Activated CD4-positive, alpha-beta memory T cell treated with anti-CD3 and anti-CD28 coated beads for 36 hours (primary cell): ENCODE results near the gene DUS2. TPM values are rescaled to one million over a fixed set of nuclear protein-coding genes. Genes with fewer than 3 reads are reported as not detected.
"Not testable (repeated sequence)": the region's sequence is repeated elsewhere in the genome, so short reads cannot be mapped to it uniquely, and the experiment has no call there.

Source experiments
- CTCF ChIA-PET: fragments of 350-600 bp; sonication (Branson Sonifier 250); formaldehyde crosslinking; loops from one replicate; lab custom pipeline; 2021; ENCODE audit warnings: antibody characterized with exemption, inconsistent platforms; lab: Charles Lee
- POLR2A ChIA-PET: fragments of 350-600 bp; sonication (Branson Sonifier 250); formaldehyde crosslinking; loops from one replicate; lab custom pipeline; 2021; ENCODE audit warnings: antibody characterized with exemption; lab: Charles Lee
- DNase-seq: peaks from one replicate; pipeline ENCODE4 v3.0.0-alpha.2; 2020
- H3K27ac Mint-ChIP-seq: one replicate; pipeline ENCODE4 v1.8.0; 2021; ENCODE audit warnings: mixed read lengths
- H3K27me3 Mint-ChIP-seq: one replicate; pipeline ENCODE4 v1.8.0; 2021; ENCODE audit warnings: mixed read lengths
- H3K36me3 Mint-ChIP-seq: one replicate; pipeline ENCODE4 v1.8.0; 2021; ENCODE audit warnings: mixed read lengths
- H3K4me1 Mint-ChIP-seq: one replicate; pipeline ENCODE4 v1.8.0; 2021; ENCODE audit warnings: low read depth, mixed read lengths
- H3K4me3 Mint-ChIP-seq: one replicate; pipeline ENCODE4 v1.8.0; 2021; ENCODE audit warnings: mild to moderate bottlenecking, mixed read lengths
- H3K9me3 Mint-ChIP-seq: one replicate; pipeline ENCODE4 v1.8.0; 2021; ENCODE audit warnings: mixed read lengths
- intact Hi-C: fragments of 100-400 bp; cut with micrococcal nuclease; formaldehyde crosslinking; loops from one replicate; pipeline ENCODE4 v1.15.1; 2023
- total RNA-seq, 2 experiments: library from RNA; stranded (reverse); gene quantifications; one replicate each; pipeline ENCODE4 v1.2.3, GENCODE V29; 2021

DUS2 gene
- total RNA-seq, 2 experiments from 2014 or later = 29.2 to 29.4 TPM

- Mint-ChIP-seq H3K36me3 (peaks cover 6% of the 10 kb centered on the region), H3K9me3 (no peaks in the 10 kb centered on the region), H3K27ac (no peak overlapping the region), H3K4me3 (no peak overlapping the region), H3K27me3 (no peaks in the 10 kb centered on the region), H3K4me1 (peaks cover 71% of the 10 kb centered on the region)
- intact Hi-C loops = no loop called here
- no peak for DNase-seq
- ChIA-PET CTCF (interaction anchor here (0.7 to 1.2 kb wide), 3 partner anchors 10 to 43 kb away, joined by 3 read pairs; no protein-coding TSS in a partner anchor), POLR2A (no interaction called here)
Observed at GRCh38 chr16:68096491-68096890, 73.4 kb downstream of the DUS2 start.

DNA sequence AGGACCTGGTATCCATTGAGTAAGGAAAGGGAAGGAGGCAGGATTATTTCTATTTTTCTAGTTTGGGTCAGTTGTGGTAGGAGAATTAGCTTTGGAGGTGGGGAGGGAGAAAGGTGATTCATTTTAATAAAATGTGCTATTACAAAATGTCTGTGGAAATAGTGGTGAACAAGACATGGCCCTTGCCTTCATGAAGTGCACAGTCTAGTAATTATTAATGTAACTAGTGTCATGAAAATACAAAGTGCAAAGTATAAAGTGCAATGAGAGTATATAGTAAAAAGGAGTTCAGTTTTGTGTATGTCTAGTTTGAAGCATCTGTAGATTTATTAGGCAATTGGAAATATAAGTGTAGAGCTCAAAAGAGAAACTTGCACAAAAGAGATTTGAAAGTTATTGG lies 74.0 kb downstream of the DUS2 start:
- no peak overlapping the region for H3K27ac Mint-ChIP-seq
- no peak overlapping the region for H3K4me3 Mint-ChIP-seq
- CTCF ChIA-PET = interaction anchor here (1.2 kb wide), 1 partner anchor 17 kb away, joined by 3 read pairs; no protein-coding TSS in a partner anchor
- no peaks in the 10 kb centered on the region for H3K9me3 Mint-ChIP-seq
- peaks cover 68% of the 10 kb centered on the region for H3K4me1 Mint-ChIP-seq
- H3K36me3 Mint-ChIP-seq = peaks cover 6% of the 10 kb centered on the region
- no peak for DNase-seq
- intact Hi-C loops = no loop called here
- H3K27me3 Mint-ChIP-seq = no peaks in the 10 kb centered on the region
- POLR2A ChIA-PET = no interaction called here

GRCh38 chr16:68097895-68098294 lies 74.8 kb downstream of the DUS2 start:
- no peak overlapping the region for H3K4me3 Mint-ChIP-seq
- H3K27me3 Mint-ChIP-seq = no peaks in the 10 kb centered on the region
- ChIA-PET POLR2A (no interaction called here), CTCF (no interaction called here)
- intact Hi-C loops = no loop called here
- peak overlapping the region; percentile 47 for H3K27ac Mint-ChIP-seq
- no peak for DNase-seq
- peaks cover 10% of the 10 kb centered on the region for H3K36me3 Mint-ChIP-seq
- no peaks in the 10 kb centered on the region for H3K9me3 Mint-ChIP-seq
- H3K4me1 Mint-ChIP-seq = peaks cover 70% of the 10 kb centered on the region

GRCh38 chr16:68100488-68100887 lies 77.4 kb downstream of the DUS2 start:
- Mint-ChIP-seq H3K4me1 (peaks cover 72% of the 10 kb centered on the region), H3K27ac (no peak overlapping the region), H3K9me3 (peaks cover 8% of the 10 kb centered on the region), H3K4me3 (no peak overlapping the region), H3K36me3 (peaks cover 20% of the 10 kb centered on the region), H3K27me3 (no peaks in the 10 kb centered on the region)
- intact Hi-C loops = loop anchor here (5.0 kb wide), 1 partner anchor 37 kb away; no protein-coding TSS in a partner anchor
- POLR2A ChIA-PET = no interaction called here
- CTCF ChIA-PET = no interaction called here
- no peak for DNase-seq

- Mint-ChIP-seq H3K27me3 (no peaks in the 10 kb centered on the region), H3K27ac (no peak overlapping the region), H3K4me1 (peaks cover 75% of the 10 kb centered on the region), H3K36me3 (peaks cover 30% of the 10 kb centered on the region), H3K9me3 (peaks cover 31% of the 10 kb centered on the region), H3K4me3 (no peak overlapping the region)
- intact Hi-C loops = no loop called here
- ChIA-PET CTCF (no interaction called here), POLR2A (no interaction called here)
- DNase-seq = no peak
Observed at GRCh38 chr16:68105611-68106010, 82.5 kb downstream of the DUS2 start.

- DNase-seq, H3K4me3 Mint-ChIP-seq, intact Hi-C loops, H3K27ac Mint-ChIP-seq, POLR2A ChIA-PET, H3K27me3 Mint-ChIP-seq: not testable (repeated sequence)
- peaks cover 78% of the 10 kb centered on the region for H3K4me1 Mint-ChIP-seq
- CTCF ChIA-PET = interaction anchor here (1.0 to 2.5 kb wide), 2 partner anchors 12 to 13 kb away, joined by 6 to 8 read pairs; no protein-coding TSS in a partner anchor
- H3K36me3 Mint-ChIP-seq = peaks cover 41% of the 10 kb centered on the region
- H3K9me3 Mint-ChIP-seq = peaks cover 43% of the 10 kb centered on the region
Observed at GRCh38 chr16:68107230-68107928, 84.3 kb downstream of the DUS2 start.

DNA sequence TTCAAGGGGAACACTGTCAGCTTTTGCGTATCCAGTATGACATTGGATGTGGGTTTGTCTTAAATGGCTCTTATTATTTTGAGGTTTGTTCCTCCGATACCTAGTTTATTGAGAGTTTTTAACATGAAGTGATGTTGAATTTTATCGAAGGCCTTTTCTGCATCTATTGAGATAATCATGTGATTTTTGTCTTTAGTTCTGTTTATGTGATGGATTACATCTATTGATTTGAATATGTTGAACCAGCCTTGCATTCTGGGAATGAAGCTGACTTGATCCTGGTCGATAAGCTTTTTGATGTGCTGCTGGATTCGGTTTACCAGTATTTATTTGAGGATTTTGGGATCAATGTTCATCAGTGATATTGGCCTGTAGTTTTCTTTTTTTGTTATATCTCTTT lies 86.1 kb downstream of the DUS2 start:
- peaks cover 37% of the 10 kb centered on the region for H3K36me3 Mint-ChIP-seq
- POLR2A ChIA-PET = interaction anchor here (0.6 kb wide), 1 partner anchor 28 kb away, joined by 3 read pairs; no protein-coding TSS in a partner anchor

GRCh38 chr16:68110611-68111010 lies 87.5 kb downstream of the DUS2 start:
- H3K36me3 Mint-ChIP-seq = peaks cover 30% of the 10 kb centered on the region
- peak overlapping the region; percentile 47 for H3K27ac Mint-ChIP-seq
- peaks cover 35% of the 10 kb centered on the region for H3K9me3 Mint-ChIP-seq
- intact Hi-C loops, POLR2A ChIA-PET, H3K27me3 Mint-ChIP-seq, H3K4me3 Mint-ChIP-seq, DNase-seq: not testable (repeated sequence)
- peaks cover 78% of the 10 kb centered on the region for H3K4me1 Mint-ChIP-seq
- CTCF ChIA-PET = interaction anchor here (1.2 to 2.3 kb wide), 2 partner anchors 17 kb away, joined by 6 to 11 read pairs; no protein-coding TSS in a partner anchor

More for the DNA sequence above, 86.1 kb downstream of the DUS2 start:
- H3K4me3 Mint-ChIP-seq, DNase-seq, intact Hi-C loops, H3K27me3 Mint-ChIP-seq, H3K27ac Mint-ChIP-seq: not testable (repeated sequence)
- CTCF ChIA-PET = interaction anchor here (2.3 to 2.5 kb wide), 2 partner anchors 10 to 15 kb away, joined by 8 to 11 read pairs; no protein-coding TSS in a partner anchor
- H3K9me3 Mint-ChIP-seq = peaks cover 43% of the 10 kb centered on the region
- H3K4me1 Mint-ChIP-seq = peaks cover 79% of the 10 kb centered on the region

DNA sequence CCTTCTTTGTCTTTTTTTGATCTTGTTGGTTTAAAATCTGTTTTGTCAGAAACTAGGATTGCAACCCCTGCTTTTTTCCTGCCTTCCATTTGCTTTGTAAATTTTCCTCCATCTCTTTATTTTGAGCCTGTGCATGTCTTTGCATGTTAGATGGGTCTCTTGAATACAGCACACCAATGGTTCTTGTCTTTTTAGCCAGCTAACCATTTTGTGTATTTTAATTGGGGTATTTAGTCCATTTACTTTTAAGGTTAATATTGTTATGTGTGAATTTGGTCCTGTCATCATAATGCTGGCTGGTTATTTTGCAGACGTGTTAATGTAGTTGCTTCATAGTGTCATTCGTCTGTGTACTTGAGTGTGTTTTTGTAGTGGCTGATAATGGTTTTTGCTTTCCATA lies 88.3 kb downstream of the DUS2 start:
- H3K4me3 Mint-ChIP-seq = no peak overlapping the region
- H3K9me3 Mint-ChIP-seq = peaks cover 35% of the 10 kb centered on the region
- CTCF ChIA-PET = interaction anchor here (0.8 to 1.2 kb wide), 2 partner anchors 17 to 295 kb away, joined by 3 to 6 read pairs; no protein-coding TSS in a partner anchor

DNA sequence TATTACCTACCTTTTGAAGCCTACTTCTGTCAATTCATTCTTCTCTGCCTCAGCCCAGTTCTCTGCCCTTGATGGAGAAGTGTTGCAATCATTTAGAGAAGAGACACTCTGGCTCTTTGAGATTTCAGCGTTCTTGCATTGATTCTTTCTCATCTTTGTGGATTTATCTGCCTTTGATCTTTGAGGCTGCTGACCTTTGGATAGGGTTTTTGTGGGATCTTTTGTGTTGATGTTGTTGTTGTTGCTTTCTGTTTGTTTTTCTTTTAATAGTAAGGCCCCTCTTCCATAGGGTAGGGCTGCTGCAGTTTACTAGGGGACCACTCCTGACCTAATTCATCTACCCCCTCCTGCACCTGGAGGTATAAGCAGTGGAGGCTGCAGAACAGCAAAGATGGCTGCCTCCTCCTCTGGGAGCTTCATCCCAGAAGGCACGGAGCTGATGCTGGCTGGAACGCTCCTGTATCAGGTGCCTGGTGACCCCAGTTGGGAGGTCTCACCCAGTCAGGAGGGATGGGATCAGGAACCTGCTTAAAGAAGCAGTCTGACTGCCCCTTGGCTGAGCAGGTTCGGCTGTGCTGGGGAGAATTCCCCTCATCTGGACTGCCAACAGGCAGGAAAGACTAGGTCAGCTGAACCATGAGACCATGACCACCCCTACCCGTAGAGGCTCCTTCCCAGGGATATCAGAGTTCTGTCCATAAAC lies 90.1 kb downstream of the DUS2 start:
- POLR2A ChIA-PET = no interaction called here
- no peak overlapping the region for H3K4me3 Mint-ChIP-seq
- H3K27me3 Mint-ChIP-seq = no peaks in the 10 kb centered on the region
- peaks cover 84% of the 10 kb centered on the region for H3K4me1 Mint-ChIP-seq
- H3K27ac Mint-ChIP-seq = no peak overlapping the region
- DNase-seq = no peak
- intact Hi-C loops = no loop called here
- H3K9me3 Mint-ChIP-seq = peaks cover 31% of the 10 kb centered on the region
- H3K36me3 Mint-ChIP-seq = peaks cover 30% of the 10 kb centered on the region
- CTCF ChIA-PET = interaction anchor here (0.7 to 1.7 kb wide), 2 partner anchors 19 to 103 kb away, joined by 4 read pairs; no protein-coding TSS in a partner anchor

More for the DNA sequence above, 88.3 kb downstream of the DUS2 start:
- no peak for DNase-seq
- POLR2A ChIA-PET = no interaction called here
- Mint-ChIP-seq H3K27me3 (no peaks in the 10 kb centered on the region), H3K36me3 (peaks cover 30% of the 10 kb centered on the region), H3K4me1 (peaks cover 82% of the 10 kb centered on the region), H3K27ac (peak overlapping the region; percentile 5)
- intact Hi-C loops = no loop called here

DNA sequence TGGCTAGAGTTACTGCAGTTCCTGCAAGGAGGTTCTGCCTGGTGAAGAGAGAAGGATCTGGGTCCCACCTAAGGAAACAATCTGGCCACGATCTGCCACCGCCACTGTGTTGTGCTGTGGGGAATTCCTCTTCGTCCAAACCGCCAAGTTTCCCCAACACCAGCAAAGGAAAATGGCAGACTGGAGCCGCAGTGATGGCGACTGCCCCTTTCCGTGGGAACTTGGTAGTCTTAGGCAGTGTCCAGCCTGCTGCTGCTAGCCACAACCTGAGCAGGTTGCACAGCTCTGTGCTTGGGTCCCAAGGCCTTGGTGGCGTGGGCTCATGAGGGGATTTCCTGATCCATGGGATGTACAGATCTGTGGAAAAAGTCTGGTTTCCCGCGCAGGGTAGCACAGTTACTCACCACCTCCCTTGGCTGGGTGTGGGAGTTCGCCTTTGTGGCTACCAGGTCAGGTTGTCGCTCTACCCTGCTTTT lies 90.7 kb downstream of the DUS2 start:
- peaks cover 27% of the 10 kb centered on the region for H3K36me3 Mint-ChIP-seq
- no peak overlapping the region for H3K27ac Mint-ChIP-seq
- ChIA-PET CTCF (interaction anchor here (1.7 kb wide), 1 partner anchor 20 kb away, joined by 4 read pairs; no protein-coding TSS in a partner anchor), POLR2A (no interaction called here)
- no peak for DNase-seq
- no peak overlapping the region for H3K4me3 Mint-ChIP-seq
- no peaks in the 10 kb centered on the region for H3K27me3 Mint-ChIP-seq
- H3K4me1 Mint-ChIP-seq = peaks cover 84% of the 10 kb centered on the region
- H3K9me3 Mint-ChIP-seq = peaks cover 26% of the 10 kb centered on the region
- intact Hi-C loops = no loop called here

- H3K27ac Mint-ChIP-seq, CTCF ChIA-PET, H3K27me3 Mint-ChIP-seq, intact Hi-C loops, POLR2A ChIA-PET, H3K4me3 Mint-ChIP-seq, DNase-seq: not testable (repeated sequence)
- H3K4me1 Mint-ChIP-seq = peaks cover 85% of the 10 kb centered on the region
- peaks cover 15% of the 10 kb centered on the region for H3K9me3 Mint-ChIP-seq
- H3K36me3 Mint-ChIP-seq = peaks cover 16% of the 10 kb centered on the region
Observed at GRCh38 chr16:68114939-68115338, 91.9 kb downstream of the DUS2 start.
